ENCODE measurements around the gene ATXN7L1.

Gene ATXN7L1

DNA sequence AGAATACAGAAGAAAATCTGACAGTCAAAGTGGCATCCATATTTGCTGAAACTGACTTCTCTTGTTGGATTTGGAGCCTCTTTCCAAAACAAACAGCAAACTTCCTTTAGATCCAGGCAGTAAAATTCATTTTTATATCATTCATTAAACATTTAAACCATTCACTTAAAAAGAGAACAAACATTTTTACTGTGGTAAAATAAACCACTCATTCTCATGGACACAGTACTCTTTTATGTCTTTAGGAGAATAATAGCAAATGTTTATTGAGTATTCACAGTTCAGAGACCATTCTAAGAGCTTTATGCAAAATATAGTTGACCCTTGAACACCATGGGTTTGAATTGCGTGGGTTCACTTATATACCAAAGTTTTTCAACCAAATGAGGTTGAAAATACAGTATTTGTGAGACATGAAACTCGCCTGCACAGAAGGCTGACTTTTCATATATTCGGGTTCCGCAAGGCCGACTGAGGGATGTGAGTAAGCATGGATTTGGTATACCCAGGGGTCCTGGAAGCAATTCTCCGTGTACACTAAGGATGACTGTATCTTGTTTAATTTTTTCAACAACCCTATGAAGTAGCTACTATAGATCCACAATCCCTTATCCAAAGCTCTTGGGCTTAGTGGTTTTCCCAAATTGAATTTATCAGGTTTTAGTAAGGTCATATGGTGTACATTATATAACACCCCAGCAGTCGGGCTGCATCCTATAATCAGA, 49.1 kb downstream of the ATXN7L1 start:
- no peak for ATAC-seq

- no peak for ATAC-seq
These were observed 50.3 kb downstream of the ATXN7L1 start for GRCh38 chr7:105826143-105826542.

DNA sequence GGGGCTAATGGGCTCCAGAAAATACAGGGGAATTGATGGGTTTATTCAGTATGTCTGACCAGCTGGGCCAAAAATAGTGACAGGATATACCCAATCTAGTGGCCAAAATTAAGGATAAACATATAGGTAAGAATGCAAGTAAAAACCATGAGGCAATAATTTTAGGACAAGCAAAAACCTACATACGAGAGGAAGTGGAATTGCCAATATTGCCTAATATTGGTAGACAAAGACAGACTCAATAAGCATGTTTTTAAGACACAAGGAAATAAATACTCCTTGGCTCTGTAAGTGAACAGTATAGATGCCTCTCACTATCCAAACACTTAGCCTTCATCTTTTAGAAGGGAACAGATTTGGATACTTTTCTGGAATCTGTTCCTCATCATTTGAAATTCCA, 51.0 kb downstream of the ATXN7L1 start:
- no peak for ATAC-seq

- ATAC-seq, result peak; percentile 6 to 48
These were observed 53.6 kb downstream of the ATXN7L1 start for GRCh38 chr7:105822806-105823205.

GRCh38 chr7:105821527-105821926, 54.9 kb downstream of the ATXN7L1 start:
- no peak for ATAC-seq

DNA sequence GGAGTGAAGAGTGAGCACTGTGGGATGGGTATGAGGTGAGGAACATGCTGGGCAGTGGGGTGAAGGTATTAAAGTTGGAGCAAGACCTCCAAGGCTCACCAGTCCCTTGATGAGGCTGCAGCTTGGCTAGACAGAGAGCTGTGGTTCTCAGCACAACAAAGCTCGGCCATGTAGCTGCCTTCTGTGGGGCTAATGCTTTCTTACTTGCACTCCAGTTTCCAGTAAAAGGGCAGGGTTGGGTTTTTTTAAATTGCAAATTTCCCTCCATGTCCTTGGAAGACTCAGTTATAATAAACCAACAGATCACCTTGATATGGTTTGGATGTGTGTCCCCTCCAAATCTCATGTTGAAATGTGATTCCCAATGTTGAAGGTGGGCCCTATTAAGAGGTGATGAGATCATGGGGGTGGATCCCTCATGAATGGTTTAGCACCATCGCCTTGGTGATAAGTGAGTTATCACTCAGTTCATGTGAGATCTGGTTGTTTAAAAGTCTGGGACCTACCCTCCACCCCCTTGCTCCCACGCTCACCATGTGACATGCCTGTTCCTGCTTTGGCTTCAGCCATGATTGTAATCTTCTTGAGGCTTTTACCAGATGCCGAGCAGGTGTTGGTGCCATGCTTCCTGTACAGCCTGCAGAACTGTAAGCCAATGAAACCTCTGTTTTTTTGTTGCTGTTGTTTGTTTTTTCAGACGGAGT, 55.9 kb downstream of the ATXN7L1 start:
- no peak for ATAC-seq

GRCh38 chr7:105819559-105819958, 56.8 kb downstream of the ATXN7L1 start:
- no peak for ATAC-seq

DNA sequence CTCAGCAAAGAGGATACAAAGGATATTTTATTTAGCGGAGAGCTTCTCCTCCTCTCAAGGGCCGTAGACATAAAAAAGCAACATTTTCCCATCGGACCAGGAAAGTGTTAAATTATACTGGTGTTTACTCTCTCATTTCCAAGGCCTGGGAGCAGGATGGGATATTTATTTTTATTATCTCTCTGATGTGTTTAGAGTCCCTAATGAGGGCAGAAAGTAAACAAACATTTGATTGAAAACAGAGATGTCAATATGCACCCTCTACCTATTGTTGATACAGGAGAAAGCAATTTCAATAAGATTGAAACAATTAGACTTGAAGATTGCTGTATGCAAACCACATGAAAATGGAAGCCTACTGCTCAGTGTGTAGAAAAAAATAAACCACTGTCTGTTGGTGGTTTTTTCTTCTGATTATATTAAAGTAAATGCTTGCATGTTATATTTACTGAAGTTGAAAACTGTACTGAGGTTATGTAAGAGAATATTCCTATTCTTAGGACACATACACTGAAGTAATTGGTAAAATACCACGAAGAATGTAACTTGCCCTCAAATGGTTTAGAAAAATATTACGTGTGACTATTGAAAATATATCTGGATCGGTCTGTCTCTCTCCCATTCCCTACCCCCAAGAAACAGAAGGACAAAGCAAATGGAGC, 59.3 kb downstream of the ATXN7L1 start:
- no peak for ATAC-seq

- no peak for ATAC-seq
These were observed 60.0 kb downstream of the ATXN7L1 start for GRCh38 chr7:105816266-105816843.

DNA sequence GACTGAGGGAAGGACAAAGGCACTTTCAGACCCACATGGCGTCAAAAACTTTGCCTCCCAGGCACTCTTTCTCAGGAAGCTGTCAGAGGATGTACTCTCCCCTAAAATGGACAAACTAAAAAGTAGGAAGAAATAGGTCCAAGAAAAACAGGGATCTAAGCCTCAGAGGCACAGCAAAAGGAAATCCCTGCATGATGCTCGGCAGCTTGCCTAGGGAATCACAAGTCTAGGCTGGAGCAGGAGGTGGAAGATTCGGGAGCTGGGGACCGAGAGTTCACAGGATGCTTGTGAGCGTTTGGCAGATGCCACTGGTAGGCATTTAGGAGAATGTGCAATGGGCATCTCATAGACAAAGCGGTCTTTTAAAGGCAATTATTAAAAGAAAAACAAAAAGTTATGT, 60.8 kb downstream of the ATXN7L1 start:
- no peak for ATAC-seq

DNA sequence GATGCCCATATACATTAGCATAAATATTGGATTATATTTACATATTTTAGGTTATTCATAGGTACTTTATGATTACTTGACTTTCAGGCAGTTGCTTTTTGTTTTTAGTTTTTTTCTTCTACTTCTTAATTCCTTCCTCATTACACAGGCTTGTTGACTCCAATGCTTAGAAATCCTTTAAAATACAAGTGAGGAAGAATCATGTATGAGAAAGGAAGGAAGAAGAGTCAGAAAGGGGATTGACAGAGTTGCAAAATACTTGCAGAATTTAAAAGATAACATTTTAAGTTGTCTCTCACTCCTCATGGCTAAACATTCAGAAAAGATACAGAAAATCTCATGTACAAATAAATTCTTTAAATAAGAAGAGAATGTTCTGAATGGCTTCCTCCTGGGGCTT, 61.9 kb downstream of the ATXN7L1 start:
- ATAC-seq, result no peak

DNA sequence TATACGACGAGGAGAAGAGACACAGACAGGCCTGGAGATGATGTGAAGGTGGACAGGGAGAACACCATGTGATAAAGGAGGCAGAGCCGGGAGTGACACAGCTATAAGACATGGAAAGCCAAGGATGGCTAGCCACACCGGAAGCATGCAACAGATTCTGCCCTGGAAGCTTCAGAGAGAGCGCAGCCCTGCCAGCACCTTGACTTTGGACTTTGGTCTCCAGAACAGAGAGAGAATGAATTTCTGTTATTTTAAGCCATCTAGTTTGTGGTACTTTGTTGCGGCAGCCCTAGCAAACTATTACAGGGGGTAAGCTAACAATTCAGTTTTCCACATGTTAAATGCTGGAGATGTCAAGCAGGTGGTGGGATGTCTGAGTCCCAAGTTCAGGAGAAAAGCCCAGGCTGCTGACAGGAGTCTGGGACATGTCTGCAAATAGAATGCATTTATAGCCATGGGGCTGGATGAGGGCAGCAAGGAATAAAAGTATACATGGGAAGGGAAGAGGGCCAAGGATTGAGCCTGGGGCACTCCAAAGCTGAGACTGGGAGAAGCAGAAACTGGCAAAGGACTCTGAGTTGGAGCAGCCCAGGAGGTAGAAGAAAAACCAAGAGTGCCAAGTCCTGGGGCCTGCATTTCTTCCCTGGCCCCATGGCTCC, 65.1 kb downstream of the ATXN7L1 start:
- no peak for ATAC-seq

- ATAC-seq, result no peak
These were observed 65.8 kb downstream of the ATXN7L1 start for GRCh38 chr7:105810556-105810955.

DNA sequence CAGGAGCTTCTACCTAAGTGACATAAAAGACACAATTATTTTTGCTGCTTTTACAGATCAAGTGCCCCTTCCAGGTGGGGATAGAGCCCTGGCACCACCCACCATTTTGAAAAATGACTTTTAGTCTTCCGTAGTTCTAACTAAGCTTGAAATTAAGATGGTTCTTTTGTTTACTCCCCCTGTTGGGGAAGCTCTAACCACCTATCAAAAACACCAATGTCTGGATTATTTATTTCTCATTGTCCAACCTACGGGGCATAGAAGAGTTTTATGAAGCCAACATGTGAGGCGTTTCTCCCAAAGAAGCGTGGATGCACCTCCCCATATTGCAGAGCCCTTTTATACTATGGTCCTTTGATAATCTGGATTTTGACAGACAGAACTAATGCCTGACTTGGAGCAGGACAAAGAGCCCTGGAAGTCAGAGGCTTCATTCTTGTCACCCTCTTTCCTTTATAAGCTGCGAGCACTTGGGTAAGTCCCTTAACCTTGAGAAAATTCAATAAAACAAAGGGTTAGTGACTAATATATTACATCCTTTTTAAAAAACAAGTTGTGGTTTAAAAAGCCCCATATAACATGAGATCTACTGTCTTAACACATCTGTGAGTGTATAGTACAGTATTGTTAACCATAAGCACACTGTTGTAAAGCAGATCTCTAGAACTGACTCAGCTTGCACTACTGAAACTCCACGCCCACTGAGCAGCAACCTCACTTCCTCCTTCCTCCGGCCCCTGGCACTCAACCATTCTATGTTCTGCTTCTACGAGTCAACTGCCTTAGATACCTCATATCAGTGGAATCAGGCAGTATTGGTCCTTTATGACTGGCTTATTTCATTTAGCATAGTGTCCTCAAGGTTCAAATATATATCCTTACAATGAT, 67.5 kb downstream of the ATXN7L1 start:
- peak; percentile 92 to 95 for ATAC-seq

GRCh38 chr7:105808209-105808608, 68.2 kb downstream of the ATXN7L1 start:
- ATAC-seq, result no peak

- ATAC-seq, result no peak
These were observed 69.0 kb downstream of the ATXN7L1 start for GRCh38 chr7:105807448-105807762.

GRCh38 chr7:105806592-105807447, 69.6 kb downstream of the ATXN7L1 start:
- ATAC-seq, result peak; percentile 32 to 33

- no peak for ATAC-seq
These were observed 70.9 kb downstream of the ATXN7L1 start for GRCh38 chr7:105805447-105806019.

- ATAC-seq, result no peak
These were observed 73.0 kb downstream of the ATXN7L1 start for GRCh38 chr7:105803429-105803736.

- no peak for ATAC-seq
These were observed 73.6 kb downstream of the ATXN7L1 start for GRCh38 chr7:105802604-105803428.

Measured in activated CD4-positive, CD25-positive, alpha-beta regulatory T cell treated with anti-CD3 and anti-CD28 coated beads, Interleukin-2, amount 50 U/mL, for 24 hours (primary cell).